GM12873 (cell line): ENCODE results near the gene SV2A.

Experiments used
- TF ChIP-seq, protein P1 (sequence below): IDR thresholded peaks from 2 replicates; pipeline ENCODE4 v1.5.1; 2012; ENCODE audit warnings: low read depth, mild to moderate bottlenecking, moderate library complexity, low read length, control low read depth; ENCODE audit not compliant: insufficient read depth; ENCODE audit errors: missing control alignments

The SV2A gene

DNA sequence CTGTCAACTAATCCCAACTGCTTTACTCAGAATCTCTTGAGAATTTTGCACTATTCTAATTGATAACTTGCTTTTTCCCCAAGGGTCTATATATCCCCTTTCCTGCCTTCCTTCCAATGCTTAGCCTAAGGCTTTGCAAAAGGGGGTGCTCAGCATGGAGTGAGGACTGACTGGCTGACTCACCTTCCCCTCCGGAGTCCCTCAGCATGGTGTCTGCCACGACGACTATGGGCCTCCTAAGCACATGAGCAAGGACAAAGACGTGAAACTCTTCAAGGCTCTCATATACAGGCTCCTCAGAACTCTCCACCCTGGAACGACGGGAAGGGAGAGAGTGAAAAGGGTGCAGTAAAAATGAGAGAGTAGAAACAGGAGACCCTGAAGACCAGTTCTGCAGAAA, 32.3 kb upstream of the SV2A start:
- TF ChIP-seq, protein P1, sequence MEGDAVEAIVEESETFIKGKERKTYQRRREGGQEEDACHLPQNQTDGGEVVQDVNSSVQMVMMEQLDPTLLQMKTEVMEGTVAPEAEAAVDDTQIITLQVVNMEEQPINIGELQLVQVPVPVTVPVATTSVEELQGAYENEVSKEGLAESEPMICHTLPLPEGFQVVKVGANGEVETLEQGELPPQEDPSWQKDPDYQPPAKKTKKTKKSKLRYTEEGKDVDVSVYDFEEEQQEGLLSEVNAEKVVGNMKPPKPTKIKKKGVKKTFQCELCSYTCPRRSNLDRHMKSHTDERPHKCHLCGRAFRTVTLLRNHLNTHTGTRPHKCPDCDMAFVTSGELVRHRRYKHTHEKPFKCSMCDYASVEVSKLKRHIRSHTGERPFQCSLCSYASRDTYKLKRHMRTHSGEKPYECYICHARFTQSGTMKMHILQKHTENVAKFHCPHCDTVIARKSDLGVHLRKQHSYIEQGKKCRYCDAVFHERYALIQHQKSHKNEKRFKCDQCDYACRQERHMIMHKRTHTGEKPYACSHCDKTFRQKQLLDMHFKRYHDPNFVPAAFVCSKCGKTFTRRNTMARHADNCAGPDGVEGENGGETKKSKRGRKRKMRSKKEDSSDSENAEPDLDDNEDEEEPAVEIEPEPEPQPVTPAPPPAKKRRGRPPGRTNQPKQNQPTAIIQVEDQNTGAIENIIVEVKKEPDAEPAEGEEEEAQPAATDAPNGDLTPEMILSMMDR, result no peak

DNA sequence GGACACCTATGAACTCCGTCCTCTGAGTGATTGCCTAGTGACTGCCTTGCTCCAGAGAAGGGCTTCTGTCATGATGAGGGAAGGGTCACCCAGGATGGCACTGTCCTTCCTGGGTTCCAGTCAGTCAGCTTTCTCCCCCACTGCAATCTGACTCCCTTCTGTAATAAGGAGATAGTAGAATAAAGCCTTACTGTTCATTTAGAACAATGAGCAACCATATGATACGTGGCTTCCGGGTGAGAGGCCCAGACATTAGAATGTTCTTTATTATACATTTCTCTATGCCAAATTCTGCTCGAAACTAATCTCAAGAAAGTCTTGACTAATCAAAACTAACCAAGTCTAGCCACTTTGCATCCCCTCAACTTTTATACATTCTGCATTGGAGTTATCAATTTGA, 27.6 kb upstream of the SV2A start:
- TF ChIP-seq, protein P1, result no peak

DNA sequence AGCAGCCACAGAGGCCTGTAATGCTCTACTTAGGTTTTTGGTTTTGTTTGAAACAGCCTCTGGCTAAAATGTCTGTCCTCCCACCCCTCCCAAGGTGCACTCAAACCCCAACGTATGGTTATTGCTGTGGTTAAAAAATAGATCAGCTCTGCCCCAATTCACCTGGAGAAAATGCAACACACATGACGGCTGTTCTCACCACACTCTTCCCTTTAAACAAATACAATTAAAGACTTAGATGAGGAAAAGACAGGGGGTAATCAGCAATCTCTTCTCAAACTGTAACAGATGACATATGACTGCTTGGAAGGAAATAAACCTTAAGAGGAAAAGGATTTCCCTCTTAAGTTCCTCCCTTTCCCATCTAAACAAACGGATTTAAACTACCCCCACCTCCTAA, 25.2 kb upstream of the SV2A start:
- TF ChIP-seq, protein P1, result no peak

DNA sequence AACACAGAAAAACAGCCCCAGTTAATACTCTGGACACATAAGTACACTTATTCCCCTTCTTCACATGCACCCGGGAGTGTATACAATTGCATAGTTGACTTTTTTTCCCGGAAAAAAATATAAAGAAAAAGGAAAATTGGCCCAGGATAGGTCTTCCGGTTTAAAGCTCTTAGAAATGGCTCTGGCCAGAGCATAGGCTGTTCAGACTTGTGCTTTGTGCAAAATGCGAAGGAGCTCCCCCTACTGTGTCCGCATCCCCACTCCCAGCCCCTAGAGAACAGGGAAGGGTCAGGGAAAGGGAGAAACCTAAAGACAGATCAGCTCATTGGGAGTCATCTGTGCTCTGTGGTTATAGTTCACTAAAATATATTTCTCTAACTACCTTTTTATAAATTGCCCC, 24.6 kb upstream of the SV2A start:
- TF ChIP-seq, protein P1, result no peak

DNA sequence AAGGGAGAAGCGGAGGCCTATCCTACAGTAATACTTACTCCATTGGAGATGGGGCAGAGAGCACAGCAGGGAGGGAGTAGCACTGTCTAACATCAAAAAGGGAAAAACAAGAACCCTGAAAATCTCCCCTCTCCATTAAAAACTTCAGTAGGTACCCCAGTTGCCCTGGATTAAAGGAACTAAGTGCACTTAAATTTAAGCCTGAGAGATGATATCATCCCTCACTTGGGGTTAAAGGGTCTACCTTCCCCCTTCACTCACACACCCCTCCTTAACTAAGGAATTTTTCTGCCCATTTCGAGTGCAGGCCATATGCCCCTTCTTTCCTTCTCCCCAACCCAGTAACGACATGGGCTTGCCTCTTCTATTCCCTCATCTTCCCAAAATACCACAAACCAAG, 22.8 kb upstream of the SV2A start:
- TF ChIP-seq, protein P1, result no peak

DNA sequence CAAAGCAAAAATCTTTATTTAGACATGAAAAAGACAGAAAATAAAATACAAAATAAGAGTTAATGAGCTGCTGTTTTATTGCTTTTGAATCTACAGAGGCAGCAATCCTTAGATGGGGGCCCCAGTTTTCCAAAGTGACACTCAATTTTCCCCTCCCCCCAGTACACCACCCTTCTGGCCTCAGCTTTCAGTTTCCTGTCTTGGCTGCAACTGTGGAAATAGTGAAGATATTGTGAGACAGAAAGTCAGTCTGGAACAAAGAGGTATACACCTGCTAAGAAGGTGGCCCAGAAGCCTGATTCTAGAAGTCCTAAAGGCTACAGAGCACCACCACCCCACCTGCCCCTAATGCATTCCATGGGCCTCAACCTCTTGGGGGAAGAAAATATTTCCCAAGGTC, 20.1 kb upstream of the SV2A start:
- TF ChIP-seq, protein P1, result no peak

DNA sequence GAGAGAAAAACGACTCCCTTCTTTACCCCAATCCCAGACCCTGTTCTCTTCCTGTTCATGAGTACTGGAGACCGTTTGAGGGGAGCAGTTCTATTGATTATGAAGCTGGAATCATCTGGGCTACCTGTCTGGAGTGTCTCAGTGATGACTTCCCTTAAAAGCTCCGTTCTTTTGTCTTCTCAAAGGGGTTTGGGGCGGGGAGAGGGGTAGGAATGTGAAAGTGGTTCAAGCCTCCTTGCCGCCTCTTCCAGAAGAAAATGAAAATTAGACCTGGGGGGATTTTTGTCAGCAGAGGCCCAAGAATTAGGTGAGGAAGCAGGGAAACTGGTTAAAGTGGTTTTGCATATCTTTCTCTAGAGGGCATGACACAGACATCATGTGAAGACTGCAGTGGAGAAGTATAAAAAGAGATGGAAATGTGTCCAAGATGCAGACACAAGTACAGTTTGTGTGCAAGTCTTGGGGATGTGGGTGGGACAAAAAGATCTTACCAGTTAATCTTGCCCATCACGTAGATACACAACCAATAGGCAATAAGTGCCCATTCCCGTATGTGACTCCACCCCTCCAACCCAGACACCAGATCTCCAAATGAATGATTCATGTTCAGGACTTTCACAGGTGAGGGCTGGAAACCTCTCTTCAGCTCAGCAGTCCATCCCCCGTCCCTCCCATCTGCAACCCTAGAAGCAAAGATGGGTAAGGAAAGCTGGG, 19.5 kb upstream of the SV2A start:
- TF ChIP-seq, protein P1, result no peak
